Motor neuron (in vitro differentiated cells): ENCODE results near the gene GAPDHS. TPM values are rescaled to one million over a fixed set of nuclear protein-coding genes. Genes with fewer than 3 reads are reported as not detected.

Experiments
- ATAC-seq, 8 experiments: fragments of 200-7000 bp; cut with Tn5 transposase; replicated peaks in 6 of 8; 2 replicates each; pipeline ENCODE4 v1.8.0; 2021; ENCODE audit warnings: mild to moderate bottlenecking in 8 of 8, moderate library complexity in 8 of 8
- H3K27ac ChIP-seq, 2 donors: fragments of 250-450 bp; sonication (Bioruptor Pico); 2 replicates each; pipeline ENCODE4 v1.9.0; 2021; ENCODE audit warnings: antibody characterized with exemption in 2 of 2, mild to moderate bottlenecking in 2 of 2, moderate library complexity in 1 of 2
- H3K4me1 ChIP-seq, 2 donors: fragments of 250-450 bp; sonication (Bioruptor Pico); replicated peaks in 1 of 2; 2 replicates each; pipeline ENCODE4 v1.6.1; 2021; ENCODE audit warnings: antibody characterized with exemption in 2 of 2, mild to moderate bottlenecking in 2 of 2, moderate library complexity in 1 of 2
- H3K4me3 ChIP-seq, 5 donors: fragments of 250-450 bp; sonication (Bioruptor Pico); 2 replicates each; pipeline ENCODE4 v1.9.0; 2021; ENCODE audit warnings: antibody characterized with exemption in 5 of 5, mild to moderate bottlenecking in 5 of 5, moderate library complexity in 4 of 5
- WGBS, 10 experiments: fragments of 450-650 bp; shearing (Covaris generic); methylation state at CpG; one replicate each; pipeline ENCODE4 v1.0.0; 2022; 5-methylcytosine and 5-hydroxymethylcytosine counted together
- in situ Hi-C, 9 experiments: fragments of 400-800 bp; cut with MboI; loops; one replicate each; pipeline ENCODE4 v1.15.0; 2021; ENCODE audit warnings: low sequenced_read_pairs in 9 of 9, low pct_unique_long_range_greater_than_20kb in 2 of 9; ENCODE audit not compliant: unreplicated experiment in 9 of 9
- total RNA-seq, 8 experiments: library from RNA; unstranded; fragments of 300-600 nt; gene quantifications; 2 replicates each; pipeline versions ENCODE4 v1.2.3 to v1.2.4, GENCODE V29; 2022

GAPDHS gene
- total RNA-seq, 8 experiments from 2014 or later = not detected

- in situ Hi-C loops = no loop called here
- 0 to 24% (median 5%) methylated on average over 1 to 3 of the region's 27 CpGs; no CpG with 5 or more reads in 5 of the 10 experiments for WGBS, 10 experiments
- ATAC-seq = peak in 3 of 8 experiments; percentile 54 to 63 (median 57)
- Histone ChIP-seq H3K4me3 (peak overlapping the region; percentile 85 to 98 (median 91)), H3K27ac (peak overlapping the region; percentile 15 to 22), H3K4me1 (peaks cover 6 to 12% of the 10 kb centered on the region in 2 donors)
Observed at GRCh38 chr19:35545855-35546381, 12.7 kb downstream of the GAPDHS start.

GRCh38 chr19:35546532-35546931, 13.3 kb downstream of the GAPDHS start:
- in situ Hi-C loops = no loop called here
- no peak for ATAC-seq
- peak overlapping the region in 3 of 5 donors; percentile 91 to 98 (median 97) for H3K4me3 ChIP-seq
- WGBS, 10 experiments = 63 to 85% (median 80%) methylated on average over 1 to 5 of the region's 8 CpGs; no CpG with 5 or more reads in 3 of the 10 experiments
- no peak overlapping the region for H3K27ac ChIP-seq
- peaks cover 6 to 12% of the 10 kb centered on the region in 2 donors for H3K4me1 ChIP-seq

- Histone ChIP-seq H3K4me1 (peaks cover 6 to 9% of the 10 kb centered on the region in 2 donors), H3K27ac (no peak overlapping the region), H3K4me3 (no peak overlapping the region)
- 0 to 20% (median 7%) methylated on average over 1 to 4 of the region's 6 CpGs; no CpG with 5 or more reads in 3 of the 10 experiments for WGBS, 10 experiments
- ATAC-seq = peak in 2 of 8 experiments; percentile 1 to 2
- in situ Hi-C loops = no loop called here
Observed at GRCh38 chr19:35549174-35549788, 16.0 kb downstream of the GAPDHS start.

- peaks cover 6 to 7% of the 10 kb centered on the region in 2 donors for H3K4me1 ChIP-seq
- 92 to 93% (median 92%) methylated on average over 4 to 7 of the region's 15 CpGs; no CpG with 5 or more reads in 6 of the 10 experiments for WGBS, 10 experiments
- no peak overlapping the region for H3K27ac ChIP-seq
- no peak for ATAC-seq
- H3K4me3 ChIP-seq = no peak overlapping the region
- in situ Hi-C loops = no loop called here
Observed at GRCh38 chr19:35549879-35550523, 16.7 kb downstream of the GAPDHS start.

- 69 to 100% (median 90%) methylated on average over 1 to 16 of the region's 21 CpGs; no CpG with 5 or more reads in 4 of the 10 experiments for WGBS, 10 experiments
- H3K27ac ChIP-seq = no peak overlapping the region
- no peak for ATAC-seq
- in situ Hi-C loops = no loop called here
- peaks cover 4 to 5% of the 10 kb centered on the region in 2 donors for H3K4me1 ChIP-seq
- no peak overlapping the region for H3K4me3 ChIP-seq
Observed at GRCh38 chr19:35551091-35551810, 18.0 kb downstream of the GAPDHS start.

- 0 to 88% (median 42%) methylated on average over 1 to 11 of the region's 13 CpGs; no CpG with 5 or more reads in 3 of the 10 experiments for WGBS, 10 experiments
- no peak for ATAC-seq
- H3K27ac ChIP-seq = no peak overlapping the region
- in situ Hi-C loops = no loop called here
- H3K4me1 ChIP-seq = no peaks in the 10 kb centered on the region
- H3K4me3 ChIP-seq = no peak overlapping the region
Observed at GRCh38 chr19:35552534-35553384, 19.5 kb downstream of the GAPDHS start.

- H3K4me3 ChIP-seq = no peak overlapping the region
Observed at GRCh38 chr19:35553385-35554000, 20.2 kb downstream of the GAPDHS start.

GRCh38 chr19:35554076-35554475, 20.8 kb downstream of the GAPDHS start:
- Histone ChIP-seq H3K4me3 (no peak overlapping the region), H3K4me1 (no peaks in the 10 kb centered on the region), H3K27ac (no peak overlapping the region)
- 20 to 60% (median 44%) methylated on average over 1 to 4 of the region's 5 CpGs; no CpG with 5 or more reads in 3 of the 10 experiments for WGBS, 10 experiments
- ATAC-seq = no peak
- in situ Hi-C loops = no loop called here

More at GRCh38 chr19:35553385-35554000, 20.2 kb downstream of the GAPDHS start:
- in situ Hi-C loops = no loop called here
- no peak for ATAC-seq
- no peaks in the 10 kb centered on the region for H3K4me1 ChIP-seq
- 50 to 100% (median 73%) methylated on average over 1 to 2 of the region's 14 CpGs; no CpG with 5 or more reads in 5 of the 10 experiments for WGBS, 10 experiments
- no peak overlapping the region for H3K27ac ChIP-seq

- no peak overlapping the region for H3K4me3 ChIP-seq
- H3K27ac ChIP-seq = no peak overlapping the region
- in situ Hi-C loops = no loop called here
- no peaks in the 10 kb centered on the region for H3K4me1 ChIP-seq
- 0 to 85% (median 43%) methylated on average over 1 to 11 of the region's 30 CpGs; no CpG with 5 or more reads in 4 of the 10 experiments for WGBS, 10 experiments
- peak in 1 of 8 experiments; percentile 22 for ATAC-seq
Observed at GRCh38 chr19:35555301-35556005, 22.2 kb downstream of the GAPDHS start.

GRCh38 chr19:35556025-35556590, 22.9 kb downstream of the GAPDHS start:
- no peak for ATAC-seq
- H3K4me1 ChIP-seq = no peaks in the 10 kb centered on the region
- in situ Hi-C loops = no loop called here
- H3K27ac ChIP-seq = no peak overlapping the region
- 58 to 100% (median 89%) methylated on average over 2 to 9 of the region's 9 CpGs; no CpG with 5 or more reads in 3 of the 10 experiments for WGBS, 10 experiments
- no peak overlapping the region for H3K4me3 ChIP-seq

GRCh38 chr19:35556846-35557538, 23.7 kb downstream of the GAPDHS start:
- H3K27ac ChIP-seq = peak overlapping the region in 1 of 2 donors; percentile 43
- H3K4me3 ChIP-seq = peak overlapping the region; percentile 43 to 53 (median 48)
- WGBS, 10 experiments = 60 to 100% (median 85%) methylated on average over 1 to 10 of the region's 16 CpGs
- ATAC-seq = no peak
- in situ Hi-C loops = no loop called here
- H3K4me1 ChIP-seq = no peaks in the 10 kb centered on the region
